Activated effector memory CD4-positive, alpha-beta T cell treated with anti-CD3 and anti-CD28 coated beads, Interleukin-2, amount 50 U/mL, for 16 hours (primary cell): ENCODE measurements around the gene CLSTN2.

ENCODE experiments used
- DNase-seq: peaks from one replicate; pipeline ENCODE4 v3.0.0-alpha.2; 2020

Gene CLSTN2

GRCh38 chr3:140100479-140100878, 165.5 kb downstream of the CLSTN2 start:
- DNase-seq, result no peak

GRCh38 chr3:140103166-140103565, 168.2 kb downstream of the CLSTN2 start:
- no peak for DNase-seq

GRCh38 chr3:140103986-140104645, 169.1 kb downstream of the CLSTN2 start:
- DNase-seq, result no peak

DNA sequence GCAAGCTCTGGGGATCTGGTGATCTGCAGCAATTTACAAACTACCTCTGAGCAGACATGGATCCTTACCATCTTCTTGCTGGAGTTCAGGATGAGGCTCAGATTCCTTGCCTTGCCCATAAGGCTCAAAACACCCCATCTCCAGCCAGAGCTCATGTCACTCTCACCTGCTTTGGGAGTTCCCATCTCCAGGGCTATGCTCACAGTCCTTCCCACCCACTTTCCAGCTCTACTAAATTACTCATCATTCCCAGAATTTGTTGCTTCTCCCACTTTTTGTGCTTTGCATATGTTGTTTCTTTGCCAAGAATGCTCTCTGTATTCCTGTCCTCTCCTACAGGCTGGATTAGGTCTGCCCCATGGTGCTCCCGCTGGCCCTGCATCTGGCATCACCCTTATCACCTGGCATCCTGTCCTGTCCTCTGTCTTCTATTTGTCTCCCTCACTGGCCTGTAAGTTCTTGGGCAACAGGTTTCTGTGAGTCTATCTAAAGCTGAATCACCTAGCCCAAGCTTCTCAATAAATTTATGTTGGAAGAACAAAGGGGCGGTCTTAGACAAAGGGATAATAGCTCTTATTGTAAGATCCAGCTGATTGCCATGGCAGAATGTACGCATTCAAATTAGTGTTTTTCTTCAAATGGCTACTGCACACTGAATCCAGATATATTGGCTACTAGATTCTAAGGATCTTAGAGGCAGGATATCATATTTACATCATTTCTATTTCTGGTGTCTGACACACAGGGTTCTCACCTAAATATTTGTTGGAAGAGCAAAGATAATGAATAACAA, 179.2 kb downstream of the CLSTN2 start:
- no peak for DNase-seq

GRCh38 chr3:140114789-140115080, 179.8 kb downstream of the CLSTN2 start:
- no peak for DNase-seq

DNA sequence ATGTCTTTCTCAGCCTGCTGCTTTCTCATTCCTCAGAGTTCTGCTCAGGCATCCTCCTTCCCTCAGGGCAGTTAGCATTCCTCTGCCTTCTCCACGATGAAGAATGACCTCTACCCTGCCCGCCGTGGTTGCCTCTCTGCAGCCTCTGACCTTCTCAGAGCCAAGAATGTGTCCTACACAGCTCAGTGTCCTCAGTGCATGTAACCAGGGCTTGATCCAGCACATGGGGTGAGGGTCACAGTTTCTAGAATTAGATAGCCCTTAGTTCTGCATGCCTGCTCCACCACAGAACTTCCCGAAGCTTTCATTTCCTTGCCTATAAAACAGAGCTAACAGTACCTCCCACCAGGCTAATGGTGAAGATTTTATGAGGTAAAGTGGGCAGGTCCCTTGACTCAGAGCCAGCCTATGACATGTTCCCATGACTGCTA, 182.1 kb downstream of the CLSTN2 start:
- no peak for DNase-seq

DNA sequence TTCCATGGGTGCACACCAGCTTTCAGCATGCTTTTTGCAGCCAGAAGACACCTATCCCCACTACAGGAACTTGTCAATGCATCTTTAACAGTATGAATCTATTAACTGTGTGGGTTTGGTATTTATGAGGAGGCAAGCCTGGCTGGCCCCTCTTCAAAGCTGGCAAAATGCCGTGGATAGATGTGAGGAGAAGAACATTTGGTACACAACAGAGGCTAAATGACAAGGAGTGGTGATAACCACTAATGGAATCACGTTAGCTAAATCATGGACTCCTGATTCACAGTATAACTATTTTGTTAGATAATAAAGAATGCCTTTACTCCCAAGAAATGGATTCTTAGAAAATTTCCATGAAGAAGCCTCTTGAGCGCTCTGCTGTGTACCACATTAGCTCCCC, 187.2 kb downstream of the CLSTN2 start:
- DNase-seq, result no peak

DNA sequence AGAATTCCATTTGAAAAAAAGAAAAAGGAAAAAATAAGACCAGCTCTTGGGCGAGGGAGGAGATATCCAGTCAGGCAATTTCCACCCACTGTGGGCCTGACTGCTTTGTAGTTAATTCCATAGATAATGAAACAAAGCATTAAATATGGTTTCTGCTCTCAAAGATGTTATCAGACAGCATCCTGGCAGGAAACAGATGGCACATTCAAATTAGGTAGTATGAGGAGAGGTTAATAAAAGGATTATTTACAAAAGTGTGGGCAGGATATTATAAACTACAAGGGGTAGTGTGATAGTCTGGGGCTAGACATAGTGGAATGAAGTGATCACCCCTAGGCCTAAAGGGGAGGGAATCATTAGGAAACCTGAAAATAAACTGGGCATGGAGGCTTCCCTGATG, 193.2 kb downstream of the CLSTN2 start:
- no peak for DNase-seq

- DNase-seq, result no peak
Observed at GRCh38 chr3:140128631-140129030, 193.6 kb downstream of the CLSTN2 start.

DNA sequence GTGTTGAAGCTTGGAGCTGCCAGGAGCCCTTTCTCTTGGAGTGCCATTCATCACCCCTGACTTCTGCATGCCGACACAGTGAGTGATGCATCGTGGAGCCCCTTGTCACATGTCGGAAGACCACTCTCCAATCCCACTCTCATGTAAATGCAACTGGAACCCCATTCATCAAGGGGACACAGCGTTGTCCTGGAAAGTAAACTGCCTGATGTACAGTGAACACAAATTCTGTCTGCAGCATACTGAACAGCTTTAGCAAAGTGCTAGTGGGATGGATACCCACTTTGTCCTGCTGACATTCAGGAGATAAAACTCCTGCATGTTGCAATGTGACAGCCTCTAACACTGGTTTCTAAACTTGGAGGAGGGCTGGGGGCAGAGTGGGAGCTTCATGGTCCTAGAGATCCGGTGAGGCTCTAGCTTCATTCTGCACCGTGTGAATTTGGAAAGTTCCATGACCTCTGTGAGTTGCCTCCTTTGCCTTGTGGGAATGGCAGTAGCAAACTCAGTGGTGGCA, 194.8 kb downstream of the CLSTN2 start:
- DNase-seq, result no peak

GRCh38 chr3:140131895-140132294, 196.9 kb downstream of the CLSTN2 start:
- DNase-seq, result no peak

DNA sequence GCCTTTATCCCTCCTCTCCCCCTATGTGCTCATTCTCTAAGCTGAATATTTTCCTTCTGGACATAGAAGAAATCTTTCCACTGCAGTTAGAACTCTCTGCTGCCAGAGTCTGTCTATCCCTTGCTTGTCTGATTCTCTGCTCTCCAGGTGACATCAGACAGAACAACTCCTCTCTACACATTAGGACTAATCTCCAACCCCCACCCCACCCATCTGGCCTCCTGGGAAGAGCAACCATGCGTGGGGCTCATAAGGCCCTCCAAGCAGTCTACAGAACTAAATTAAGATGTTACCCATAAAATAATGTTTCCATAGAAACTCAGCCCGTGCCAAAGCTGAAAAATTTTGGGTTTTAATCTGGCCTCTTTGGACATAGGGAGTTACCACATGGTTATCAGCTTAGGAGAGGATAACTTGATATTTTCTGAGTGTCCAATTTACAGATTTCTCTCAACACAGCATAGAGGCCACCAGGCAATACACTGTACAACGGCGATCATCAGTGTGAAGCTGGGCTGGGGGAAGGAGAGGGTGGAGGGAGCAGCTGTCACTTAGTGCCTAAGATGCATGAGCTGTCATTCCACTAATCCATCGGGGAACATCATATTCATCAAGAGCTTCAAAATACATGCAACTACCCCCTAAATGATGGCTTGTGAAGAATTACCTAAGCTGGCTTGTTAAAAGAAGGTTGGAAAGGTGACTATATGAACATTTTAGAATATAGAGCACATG, 199.4 kb downstream of the CLSTN2 start:
- DNase-seq, result no peak

- no peak for DNase-seq
Observed at GRCh38 chr3:140135461-140135860, 200.5 kb downstream of the CLSTN2 start.

GRCh38 chr3:140143367-140144069, 208.5 kb downstream of the CLSTN2 start:
- DNase-seq, result no peak

GRCh38 chr3:140145528-140145927, 210.5 kb downstream of the CLSTN2 start:
- DNase-seq, result no peak

DNA sequence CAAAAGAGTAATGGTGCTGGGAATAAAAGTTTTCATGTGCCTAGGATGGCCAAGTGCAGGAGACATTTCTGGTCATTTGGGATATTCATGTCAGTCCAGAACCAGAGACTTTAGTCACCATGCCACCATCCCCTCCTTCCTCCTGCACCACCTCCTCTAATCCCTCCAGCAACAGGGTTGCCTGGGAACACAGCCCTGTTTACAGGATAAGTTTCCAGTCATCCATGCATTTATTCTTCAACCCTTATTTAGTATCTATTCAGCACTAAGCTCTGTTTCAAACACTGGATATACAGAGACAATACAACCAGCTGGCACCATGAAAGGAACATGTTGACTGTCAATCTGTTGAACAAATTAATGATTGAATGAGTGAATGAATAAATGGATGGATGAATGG, 211.7 kb downstream of the CLSTN2 start:
- DNase-seq, result no peak

DNA sequence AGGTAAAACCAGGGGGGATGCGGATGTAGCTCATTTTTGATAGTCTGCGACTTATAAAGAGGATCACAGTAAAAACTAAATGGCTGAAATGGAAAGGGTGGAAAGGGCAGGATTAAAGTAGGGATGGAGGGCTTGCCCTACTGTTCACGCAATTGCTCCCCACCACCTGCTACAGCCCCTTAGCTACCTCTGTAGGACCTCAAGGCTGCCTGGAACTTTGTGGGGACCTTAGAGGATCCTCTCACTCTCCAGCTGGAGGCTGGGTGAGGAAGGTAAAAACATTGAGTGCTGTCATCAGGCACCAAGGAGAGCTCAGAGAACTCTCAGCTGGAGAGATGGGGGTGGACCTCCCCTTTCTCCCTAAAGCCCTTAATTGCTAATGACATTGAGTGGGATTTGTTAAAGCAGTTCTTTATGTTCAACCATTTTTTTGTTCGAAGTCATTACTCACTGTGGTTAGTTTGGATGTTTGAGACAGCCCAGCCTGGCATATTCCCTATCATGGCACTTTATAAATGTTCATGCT, 213.0 kb downstream of the CLSTN2 start:
- no peak for DNase-seq

DNA sequence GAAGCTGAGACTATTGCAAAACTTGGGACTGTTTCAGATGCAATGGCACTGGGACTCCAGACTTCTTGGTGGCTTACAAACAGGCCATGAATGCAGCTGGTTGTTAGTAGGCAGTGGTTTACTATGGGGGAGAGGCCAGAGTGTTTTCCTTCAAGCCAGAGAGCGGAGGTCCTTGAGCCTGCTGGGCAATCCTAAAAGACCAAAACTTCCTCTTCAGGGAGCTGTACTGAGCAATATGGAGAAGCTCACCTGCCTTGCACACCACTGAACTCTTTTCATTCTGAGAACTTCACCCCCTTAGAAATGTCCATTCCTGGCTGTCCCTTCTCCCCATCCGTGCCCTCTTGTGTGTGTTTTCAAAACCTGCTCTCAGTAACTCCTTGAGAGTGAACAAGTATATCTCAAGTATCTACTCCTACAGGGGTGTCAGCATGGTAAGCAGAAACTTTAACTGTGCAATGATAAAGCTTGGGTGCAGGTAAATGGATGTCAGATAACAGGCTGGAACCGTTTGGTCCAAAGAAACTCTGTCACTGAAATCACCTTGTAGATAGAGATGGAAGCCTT, 213.9 kb downstream of the CLSTN2 start:
- no peak for DNase-seq

- no peak for DNase-seq
Observed at GRCh38 chr3:140151321-140151720, 216.3 kb downstream of the CLSTN2 start.

DNA sequence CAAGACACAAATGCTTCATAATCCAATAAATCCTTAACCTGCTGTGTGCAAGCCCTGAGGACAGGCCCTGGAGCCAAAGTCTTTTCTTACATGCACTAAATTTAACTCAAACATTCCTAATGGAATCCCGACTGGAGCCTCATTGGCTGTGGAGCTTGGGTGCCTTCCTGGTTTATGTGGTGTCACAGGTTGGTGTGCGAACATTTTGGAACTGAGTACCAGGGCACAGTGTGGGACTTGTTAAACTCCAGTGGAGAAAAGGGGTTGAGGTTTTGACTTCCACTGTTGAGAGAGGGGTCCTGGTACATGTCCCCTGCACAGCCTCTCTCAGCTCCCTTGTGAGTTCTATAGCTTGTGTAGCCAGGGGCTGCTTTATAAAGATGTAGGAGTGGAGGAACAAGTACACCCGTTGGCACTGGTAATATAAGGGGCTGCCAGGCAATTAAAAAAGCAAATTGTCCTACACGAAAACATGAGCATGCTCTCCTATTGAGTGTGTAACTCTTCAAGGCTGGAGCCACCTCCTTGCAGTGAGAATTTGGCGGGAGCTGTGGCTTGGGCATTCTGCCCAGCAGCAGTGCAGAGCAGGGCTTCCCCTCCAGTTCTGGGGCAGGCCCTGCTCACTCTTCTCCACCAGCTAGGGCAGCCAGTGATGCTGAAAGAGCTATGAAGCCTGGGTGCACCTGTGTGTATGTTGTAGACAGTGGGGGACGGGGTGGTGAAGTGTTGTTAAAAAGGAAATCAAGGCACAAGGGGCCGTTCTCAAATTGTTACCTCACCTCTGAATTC, 218.1 kb downstream of the CLSTN2 start:
- DNase-seq, result no peak

- no peak for DNase-seq
Observed at GRCh38 chr3:140153736-140154135, 218.8 kb downstream of the CLSTN2 start.

DNA sequence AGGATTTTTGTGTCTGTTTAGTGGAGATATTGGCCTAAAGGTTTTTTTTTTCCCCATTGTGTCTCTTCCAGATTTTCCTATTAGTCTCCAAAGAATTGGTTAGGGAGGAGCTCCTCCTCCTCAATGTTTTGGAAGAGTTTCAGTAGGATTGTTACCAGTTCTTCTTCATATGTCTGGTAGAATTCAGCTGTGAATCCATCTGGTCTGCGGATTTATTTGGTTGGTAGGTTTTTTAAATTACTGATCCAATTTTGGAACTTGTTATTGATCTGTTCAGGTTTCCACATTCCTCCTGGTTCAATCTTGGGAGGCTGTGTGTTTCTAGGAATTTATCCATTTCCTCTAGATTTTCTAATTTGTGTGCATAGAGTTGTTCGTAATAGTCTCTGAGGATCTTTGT, 222.2 kb downstream of the CLSTN2 start:
- DNase-seq, result no peak
